GM18873 (cell line): Measurements from ENCODE around the gene HORMAD2.
"Not testable (repeated sequence)": the region's sequence is repeated elsewhere in the genome, so short reads cannot be mapped to it uniquely, and the experiment has no call there.

Source experiments
- ATAC-seq: cut with Tn5 transposase; IDR thresholded peaks from one replicate; pipeline ENCODE4 v1.9.1; 2021; ENCODE audit warnings: mild to moderate bottlenecking, moderate library complexity, moderate number of reproducible peaks; ENCODE audit not compliant: unreplicated experiment, low FRiP score

Gene HORMAD2

DNA sequence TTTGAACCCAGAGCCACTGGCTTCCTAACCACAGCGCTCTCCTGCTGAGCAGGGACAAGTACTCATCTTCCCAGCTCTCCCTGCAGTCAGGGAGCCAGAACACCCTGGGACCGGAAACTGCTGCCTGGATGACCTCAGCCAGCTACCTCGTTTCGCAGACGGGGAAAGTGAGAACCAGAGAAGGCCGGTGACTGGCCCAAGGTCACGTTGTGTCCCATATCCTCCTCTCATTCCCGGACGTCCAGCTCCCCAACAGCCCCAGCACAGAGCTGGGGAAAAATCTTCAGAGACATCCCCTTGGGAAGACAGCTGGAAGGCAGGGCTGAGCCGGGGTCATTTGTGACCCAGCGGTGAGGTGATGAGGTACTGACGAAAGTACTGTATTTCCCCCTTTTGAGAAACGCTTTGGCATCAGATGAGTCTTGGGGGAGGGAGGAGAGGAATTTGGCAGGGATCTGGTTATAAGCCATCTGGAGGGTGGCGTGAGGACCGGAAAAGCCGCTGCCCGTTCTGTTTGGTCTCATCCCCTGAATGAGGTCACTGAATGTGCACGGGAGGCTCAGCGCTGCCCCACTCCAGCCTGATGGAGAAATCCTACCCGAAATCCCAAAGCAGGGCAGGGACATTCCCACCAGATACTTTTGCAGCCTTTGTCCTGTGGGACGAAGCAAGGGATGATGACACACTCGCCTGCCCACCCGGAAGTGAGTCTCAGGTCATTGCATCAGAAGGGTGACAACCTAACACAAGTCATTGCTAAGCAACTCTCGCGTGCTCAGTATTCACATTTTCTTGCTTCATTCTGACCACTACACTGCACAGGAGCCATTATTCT lies 125.2 kb downstream of the HORMAD2 start:
- ATAC-seq, result no peak

GRCh38 chr22:30206944-30207343 lies 126.7 kb downstream of the HORMAD2 start:
- ATAC-seq, result no peak

DNA sequence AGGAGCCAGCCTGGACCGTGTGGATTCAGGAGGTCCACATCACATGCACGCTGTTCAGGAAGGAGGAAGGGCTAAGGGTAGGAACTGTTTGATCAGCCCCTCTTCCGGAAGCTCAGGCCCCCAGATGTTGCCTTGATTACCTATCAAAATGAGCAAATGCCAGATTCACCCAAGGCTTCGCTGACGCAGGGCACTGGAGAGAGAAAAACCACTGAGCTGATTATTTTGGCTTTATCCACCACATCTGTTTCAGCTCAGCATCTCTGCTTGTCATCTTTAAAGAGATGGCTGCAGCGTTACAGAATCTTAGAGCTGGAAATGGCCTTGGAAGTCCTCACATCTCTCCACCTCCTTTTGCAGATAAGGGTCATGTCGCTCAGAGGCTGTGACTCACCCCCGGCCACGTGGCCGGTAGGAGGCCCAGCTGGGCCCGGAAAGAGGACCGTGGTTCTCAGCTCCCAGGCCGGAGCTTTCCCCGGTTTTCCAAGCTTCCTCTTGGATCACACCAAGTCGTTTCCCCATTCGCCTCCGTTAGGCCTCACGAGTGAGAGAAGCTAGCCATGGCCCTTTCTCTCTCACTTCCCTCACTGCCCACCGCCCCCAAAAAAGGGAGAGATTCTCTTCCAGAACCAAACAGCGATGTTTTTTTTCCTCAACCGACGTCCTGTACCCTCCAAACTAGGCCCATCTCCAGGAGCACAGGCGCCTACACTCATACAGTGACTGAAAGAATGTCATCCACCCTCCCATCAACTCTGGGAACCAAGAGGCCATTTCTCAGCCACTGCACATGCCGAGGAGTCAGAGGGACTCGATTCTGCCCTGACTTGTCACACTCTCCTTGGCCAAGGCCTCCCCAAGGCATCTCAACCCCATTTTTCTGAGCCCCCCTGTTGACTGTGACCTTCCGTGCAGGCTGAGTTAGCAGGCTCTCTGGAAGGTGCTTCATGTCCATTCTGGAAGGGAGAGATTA lies 128.7 kb downstream of the HORMAD2 start:
- ATAC-seq, result no peak

DNA sequence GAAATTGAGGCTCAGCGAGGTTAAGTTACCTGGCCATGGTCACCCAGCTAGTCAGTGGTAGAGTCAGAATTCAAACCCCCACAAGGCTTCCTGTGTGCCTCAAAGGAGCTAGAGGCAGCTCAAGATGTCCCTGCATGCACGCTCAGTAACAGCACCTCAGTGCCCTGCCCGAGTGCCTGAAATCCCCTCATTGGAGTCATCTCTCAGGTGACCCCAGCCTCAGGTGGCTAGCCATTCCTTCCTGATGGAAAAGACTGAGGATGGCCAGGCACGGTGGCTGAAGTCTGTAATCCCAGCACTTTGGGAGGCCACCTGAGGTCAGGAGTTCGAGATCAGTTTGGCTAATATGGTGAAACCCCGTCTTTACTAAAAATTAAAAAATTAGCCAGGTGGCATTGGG lies 129.4 kb downstream of the HORMAD2 start:
- no peak for ATAC-seq

- no peak for ATAC-seq
Observed at GRCh38 chr22:30210235-30210909, 130.1 kb downstream of the HORMAD2 start.

- ATAC-seq, result no peak
Observed at GRCh38 chr22:30211124-30211820, 131.0 kb downstream of the HORMAD2 start.

- ATAC-seq, result no peak
Observed at GRCh38 chr22:30212363-30212995, 132.2 kb downstream of the HORMAD2 start.

DNA sequence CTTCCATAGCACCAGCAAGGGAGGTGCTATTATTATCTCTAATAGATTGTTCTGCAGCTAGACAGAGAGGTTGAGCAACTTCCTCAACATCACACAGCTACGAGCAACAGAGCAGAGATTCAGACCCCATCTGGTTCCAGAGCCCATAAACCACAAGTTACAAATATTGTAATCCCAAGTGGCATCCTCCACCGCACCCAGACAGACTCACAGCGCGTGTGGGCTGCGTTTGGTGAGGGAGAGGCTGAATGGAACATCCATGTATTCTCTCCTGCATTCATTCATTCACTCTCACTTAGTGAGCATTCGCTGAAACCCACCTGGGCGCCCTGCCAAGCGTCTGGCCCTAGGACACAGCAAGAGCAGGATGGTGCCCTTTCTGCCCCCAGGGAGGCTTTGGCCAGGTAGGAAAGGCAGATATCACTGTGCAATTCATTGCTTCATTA lies 132.8 kb downstream of the HORMAD2 start:
- ATAC-seq, result no peak

- ATAC-seq, result no peak
Observed at GRCh38 chr22:30214703-30215407, 134.6 kb downstream of the HORMAD2 start.

DNA sequence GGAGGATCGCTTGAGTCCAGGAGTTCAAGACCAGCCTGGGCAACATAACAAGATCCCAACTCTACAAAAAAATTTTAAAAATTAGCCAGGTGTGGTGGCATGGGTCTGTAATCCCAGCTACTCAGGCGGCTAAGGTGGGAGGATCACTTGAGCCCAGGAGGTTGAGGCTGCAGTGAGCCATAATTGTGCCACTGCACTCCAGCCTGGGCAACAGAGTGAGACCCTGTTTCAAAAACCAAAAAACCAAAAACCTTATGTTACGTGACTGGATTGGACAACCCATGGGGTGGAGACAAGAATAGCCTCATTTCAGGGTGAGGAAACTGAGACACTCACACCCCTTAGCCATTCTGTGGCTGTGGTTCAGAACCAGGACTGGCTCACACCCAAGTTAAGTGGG lies 136.0 kb downstream of the HORMAD2 start:
- not testable (repeated sequence) for ATAC-seq

DNA sequence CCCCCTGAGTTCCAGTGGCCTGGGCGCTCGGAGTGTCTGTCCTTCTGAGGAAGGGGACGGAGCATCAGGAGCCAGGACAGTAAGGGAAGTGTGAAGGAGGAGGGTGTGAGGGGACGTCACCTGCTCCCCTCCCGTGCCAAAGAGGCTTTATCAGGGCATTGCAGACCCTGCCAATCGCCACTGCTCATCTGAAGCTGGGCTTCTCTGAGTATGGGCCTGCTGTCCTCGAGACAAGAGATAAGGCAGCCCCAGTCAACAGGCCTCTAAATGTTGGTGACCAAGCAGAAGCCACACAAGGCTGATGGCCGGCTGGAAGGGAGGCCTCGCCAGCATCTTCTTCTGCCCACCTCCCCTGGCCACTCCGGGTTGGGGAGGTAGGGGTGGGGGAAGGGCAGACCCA lies 136.4 kb downstream of the HORMAD2 start:
- ATAC-seq, result no peak

- no peak for ATAC-seq
Observed at GRCh38 chr22:30217698-30218560, 137.7 kb downstream of the HORMAD2 start.

GRCh38 chr22:30219049-30219654 lies 138.9 kb downstream of the HORMAD2 start:
- no peak for ATAC-seq

DNA sequence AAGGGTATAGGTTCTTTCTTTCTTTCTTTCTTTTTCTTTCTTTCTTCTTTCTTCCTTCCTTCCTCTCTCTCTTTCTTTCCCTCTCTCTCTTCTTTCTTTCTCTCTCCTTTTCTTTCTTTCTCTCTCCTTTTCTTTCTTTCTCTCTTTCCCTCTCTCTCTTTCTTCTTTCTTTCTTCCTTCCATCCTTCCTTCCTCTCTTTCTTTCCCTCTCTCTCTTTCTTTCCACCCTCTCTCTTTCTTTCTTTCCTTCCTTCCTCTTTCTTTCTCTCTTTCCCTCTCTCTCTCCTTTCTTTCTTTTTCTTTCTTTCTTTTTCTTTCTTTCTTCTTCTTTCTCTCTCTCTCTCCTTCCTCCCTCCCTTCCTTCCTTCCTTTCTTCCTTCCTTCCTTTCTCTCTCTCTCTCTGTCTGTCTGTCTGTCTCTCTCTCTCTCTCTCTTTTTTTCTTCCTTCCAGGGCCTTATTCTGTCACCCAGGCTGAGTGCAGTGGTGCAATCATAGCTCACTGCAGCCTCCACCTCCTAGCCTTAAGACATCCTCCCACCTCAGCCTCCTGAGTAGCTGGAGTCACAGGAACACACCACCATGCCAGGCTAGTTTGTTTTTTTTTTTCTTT lies 139.5 kb downstream of the HORMAD2 start:
- no peak for ATAC-seq

GRCh38 chr22:30220338-30221012 lies 140.2 kb downstream of the HORMAD2 start:
- ATAC-seq, result no peak

DNA sequence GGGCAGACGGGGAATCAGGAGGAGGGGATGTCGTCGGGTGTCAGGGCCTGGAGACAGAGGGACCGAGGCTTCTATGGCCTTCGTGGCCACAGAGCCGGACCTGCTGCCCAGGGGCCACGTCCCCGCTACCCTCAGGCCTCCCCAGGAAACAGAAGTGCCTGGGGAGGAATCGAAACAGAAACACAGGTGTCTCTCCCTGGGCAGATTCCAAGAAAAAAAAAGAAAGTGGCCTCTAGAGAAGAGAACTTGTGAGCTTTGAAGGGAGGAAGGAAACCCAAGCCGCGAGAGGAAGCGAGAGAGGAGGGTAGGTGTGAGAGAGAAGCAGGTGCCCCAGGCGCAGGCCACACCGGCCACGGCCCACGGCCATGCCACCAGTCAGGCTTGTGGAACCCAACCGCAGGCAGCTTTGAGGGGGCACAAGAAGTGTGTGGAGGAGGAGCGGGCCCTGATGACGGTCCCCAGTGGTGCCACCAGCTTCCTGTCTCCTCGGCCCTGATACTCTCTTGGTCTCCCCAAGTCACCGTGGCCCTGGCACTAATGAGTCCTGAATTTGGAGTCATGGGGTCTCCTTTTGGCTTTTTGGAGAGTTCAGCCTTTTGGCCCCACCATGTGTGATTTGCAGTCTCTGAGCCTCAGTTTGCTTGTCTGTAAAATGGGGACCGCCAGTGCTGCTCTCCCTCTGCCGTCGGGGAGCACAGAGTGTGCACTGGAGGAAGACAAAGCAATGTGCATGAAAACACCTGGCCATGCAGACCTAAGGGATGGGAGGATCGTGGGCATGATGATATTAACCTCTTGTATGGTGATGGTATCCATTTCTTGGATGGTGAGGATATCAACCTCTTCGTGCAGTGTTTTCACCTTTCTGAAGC lies 141.1 kb downstream of the HORMAD2 start:
- no peak for ATAC-seq
